Kidney glomerular epithelial cell (primary cell): ENCODE data around the gene KLHL17.

Source experiments
- DNase-seq: peaks from one replicate; lab custom pipeline; 2025; lab: John Stamatoyannopoulos, UW

Gene KLHL17

GRCh38 chr1:952603-953002, 7.8 kb upstream of the KLHL17 start:
- no peak for DNase-seq

GRCh38 chr1:953524-954320, 6.7 kb upstream of the KLHL17 start:
- no peak for DNase-seq

GRCh38 chr1:954927-955326, 5.5 kb upstream of the KLHL17 start:
- DNase-seq = no peak

- DNase-seq = no peak
Measured at GRCh38 chr1:955474-955873, 4.9 kb upstream of the KLHL17 start.

- DNase-seq = no peak
Measured at GRCh38 chr1:956636-957035, 3.7 kb upstream of the KLHL17 start.

GRCh38 chr1:958823-959730, 1.3 kb upstream of the KLHL17 start, which contains the start of gene NOC2L:
NOC2L (minus strand) TSS chr1:959256; CDS start chr1:959240, 16 bp downstream.
- peak; percentile 72 for DNase-seq

GRCh38 chr1:959731-960362, 537 bp upstream of the KLHL17 start:
- no peak for DNase-seq

GRCh38 chr1:961132-961669, 817 bp downstream of the KLHL17 start:
- DNase-seq = no peak

GRCh38 chr1:962381-963300, 2.3 kb downstream of the KLHL17 start:
- DNase-seq = no peak

- DNase-seq = no peak
Measured at GRCh38 chr1:963301-963651, 2.9 kb downstream of the KLHL17 start.

- DNase-seq = no peak
Measured at GRCh38 chr1:963746-964525, 3.6 kb downstream of the KLHL17 start.

- DNase-seq = no peak
Measured at GRCh38 chr1:964691-965525, 4.5 kb downstream of the KLHL17 start.

- no peak for DNase-seq
Measured at GRCh38 chr1:965526-966134, 5.2 kb downstream of the KLHL17 start.

GRCh38 chr1:966135-966703, 5.8 kb downstream of the KLHL17 start, which contains the start of gene PLEKHN1:
PLEKHN1 (plus strand) TSS chr1:966482; CDS start chr1:966532, 50 bp downstream.
- DNase-seq = peak; percentile 40

GRCh38 chr1:966704-967300, 6.4 kb downstream of the KLHL17 start:
- DNase-seq = peak; percentile 27

- no peak for DNase-seq
Measured at GRCh38 chr1:967466-968343, 7.3 kb downstream of the KLHL17 start.

- DNase-seq = no peak
Measured at GRCh38 chr1:969260-969855, 9.0 kb downstream of the KLHL17 start.
